Pulmonary artery endothelial cell (primary cell): ENCODE data around the gene C5orf46. TPM values are rescaled to one million over a fixed set of nuclear protein-coding genes. Genes with fewer than 3 reads are reported as not detected.
A peak's percentile ranks its signal among the peaks of the same experiment; 100 is the strongest.
"Not testable (repeated sequence)": the region's sequence is repeated elsewhere in the genome, so short reads cannot be mapped to it uniquely, and the experiment has no call there.

ENCODE experiments used
- DNase-seq: peaks from one replicate; pipeline ENCODE4 v3.0.0-alpha.2; 2011; ENCODE audit warnings: low read depth, low spot score
- total RNA-seq: library from RNA; depleted of rRNA; stranded (reverse); fragments of >200 nt; gene quantifications from 2 replicates; pipeline ENCODE4 v1.2.3, GENCODE V29; 2014

C5orf46 gene
- total RNA-seq, 1 donor from 2014 or later = not detected

DNA sequence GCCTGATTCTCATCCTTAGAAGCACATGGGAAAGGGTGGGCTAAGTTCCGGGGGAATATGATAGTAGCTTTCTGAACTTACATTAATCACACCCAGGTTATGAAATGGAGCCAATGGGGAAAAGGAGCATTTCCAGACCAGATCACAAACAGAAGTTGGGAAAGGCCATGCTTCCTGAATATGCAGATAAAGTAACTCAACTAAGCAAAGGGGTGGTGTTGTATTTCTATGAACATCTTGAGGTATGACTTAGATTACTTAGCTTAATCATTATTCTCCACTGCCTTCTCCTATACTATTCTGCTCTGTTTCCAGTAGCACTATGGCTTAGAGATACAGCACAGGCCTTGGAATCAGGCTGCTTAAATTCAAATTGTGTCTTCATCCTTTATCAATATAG, 10.5 kb downstream of the C5orf46 start:
- no peak for DNase-seq

DNA sequence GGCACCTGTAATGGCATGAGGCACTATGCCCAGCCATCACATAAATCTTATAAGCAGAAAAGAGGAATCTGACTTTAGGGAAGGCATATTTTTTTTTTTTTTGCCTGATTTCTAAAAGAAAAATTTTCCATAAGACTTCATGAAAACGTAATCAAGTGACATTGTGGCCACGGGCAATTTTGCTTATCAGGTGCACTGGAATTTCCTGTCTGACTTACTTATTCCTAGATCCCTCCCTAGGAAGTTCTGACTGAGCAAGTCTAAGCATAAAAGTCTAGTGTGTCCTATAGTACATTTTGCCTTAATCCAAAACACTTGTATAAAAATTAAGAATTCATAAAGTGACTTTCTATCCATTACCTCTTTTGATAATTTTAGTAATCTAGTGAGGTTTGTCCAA, 12.5 kb downstream of the C5orf46 start:
- peak; percentile 66 for DNase-seq

DNA sequence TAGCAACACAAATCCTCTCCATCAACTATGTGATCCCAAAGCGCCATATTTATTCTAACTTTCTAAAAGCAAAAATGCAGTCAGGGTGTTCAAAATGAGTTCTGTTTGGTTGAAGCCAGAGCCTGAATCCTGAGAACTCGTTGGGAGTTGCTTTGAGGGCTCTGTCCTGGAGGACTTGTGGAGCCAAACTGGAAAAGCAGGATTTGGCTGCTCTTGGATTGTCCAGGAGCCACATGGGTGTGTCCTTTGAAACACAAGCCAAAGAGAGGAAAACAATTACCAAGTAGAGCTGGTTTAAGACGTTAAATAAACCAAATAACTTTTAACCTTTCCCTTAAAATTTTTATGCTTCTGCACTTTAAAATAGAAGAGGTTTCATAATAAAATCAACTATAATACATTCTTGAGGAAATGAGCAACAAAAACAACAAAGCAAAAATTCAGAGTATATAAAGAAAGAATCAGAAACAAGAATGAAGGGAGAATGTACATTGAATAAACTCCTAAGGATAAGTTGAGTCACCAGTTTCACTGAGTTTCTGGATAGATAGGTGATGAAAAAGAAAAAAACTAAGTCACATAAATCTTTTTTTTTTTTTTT, 13.5 kb downstream of the C5orf46 start:
- DNase-seq = no peak

DNA sequence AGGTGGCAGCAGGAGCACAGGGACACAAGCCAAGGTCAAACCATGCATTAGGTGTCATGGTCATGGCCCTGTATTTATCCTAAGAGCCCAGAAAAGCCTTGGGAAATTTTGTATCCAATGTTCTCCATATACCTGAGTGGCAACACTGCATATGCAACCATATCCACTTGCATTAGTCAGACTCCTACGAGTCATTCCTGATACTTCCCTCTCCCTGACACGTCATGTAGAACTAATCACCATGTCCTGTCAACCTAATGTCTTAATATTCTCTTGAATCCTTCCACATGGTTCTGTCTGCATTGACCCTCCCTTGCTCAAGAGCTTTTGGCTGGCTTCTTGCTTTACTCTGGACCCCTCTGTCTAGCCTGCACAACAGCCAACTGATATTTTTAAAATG, 18.4 kb downstream of the C5orf46 start:
- no peak for DNase-seq

DNA sequence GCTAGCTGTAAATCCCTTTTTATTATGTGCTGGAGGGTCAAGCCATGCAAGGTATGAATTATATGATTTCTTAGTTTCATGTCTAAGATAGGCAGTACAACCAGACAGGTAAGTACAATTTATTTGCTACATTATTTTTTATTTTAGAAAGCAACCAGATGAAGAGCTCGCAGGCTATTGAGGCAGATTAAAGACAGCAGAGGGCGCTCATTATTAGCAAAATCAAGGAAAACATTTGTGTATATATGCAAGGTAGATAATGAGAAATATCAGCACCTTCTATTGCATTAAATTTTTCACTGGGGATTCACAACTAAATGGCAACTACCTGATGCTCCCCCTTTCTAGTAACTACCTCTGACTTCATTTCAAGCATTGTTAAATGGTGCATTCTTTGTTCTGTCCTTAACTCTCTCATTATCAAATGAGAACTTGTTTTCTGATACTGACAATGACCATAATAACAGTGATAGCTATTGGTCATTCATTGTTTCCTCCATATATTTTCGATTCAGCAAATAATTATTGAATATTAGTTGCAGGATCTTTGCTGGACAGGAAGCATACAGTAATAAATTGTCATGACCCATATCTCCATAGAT, 19.2 kb downstream of the C5orf46 start:
- DNase-seq = no peak

DNA sequence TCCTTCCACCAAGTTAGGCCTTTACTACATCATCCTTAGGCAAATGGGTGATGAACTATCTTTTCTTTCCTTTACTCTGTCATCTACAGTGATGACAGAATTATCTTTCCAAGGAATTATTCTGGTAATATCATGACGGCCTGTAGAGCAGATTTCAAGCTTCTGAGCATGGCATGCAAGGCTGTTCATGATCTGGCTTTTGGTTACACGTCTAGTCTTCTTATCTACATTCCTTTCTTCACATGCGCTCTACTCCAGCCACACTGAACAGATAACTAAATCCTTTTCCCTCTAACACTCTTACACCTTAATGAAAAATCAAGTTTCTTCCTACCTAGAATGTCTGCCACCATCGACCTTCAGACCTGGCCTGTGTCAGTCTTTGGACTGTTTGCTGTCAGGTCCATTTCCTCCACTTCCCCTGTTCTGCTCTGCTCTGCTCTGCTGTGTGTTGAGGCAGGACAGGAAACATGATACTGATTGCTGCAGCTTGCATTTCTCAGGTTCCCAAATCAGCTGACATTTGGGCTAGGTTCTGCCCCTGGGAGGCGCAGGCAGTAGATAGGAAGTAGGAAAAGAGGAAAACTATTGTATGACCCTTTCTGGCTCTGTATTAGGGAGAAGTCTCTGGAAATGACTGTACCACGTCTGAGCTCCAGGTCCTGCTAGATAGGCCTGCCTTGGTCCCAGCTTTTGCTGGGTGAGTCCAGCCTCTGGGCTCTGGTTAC, 23.6 kb downstream of the C5orf46 start:
- no peak for DNase-seq

DNA sequence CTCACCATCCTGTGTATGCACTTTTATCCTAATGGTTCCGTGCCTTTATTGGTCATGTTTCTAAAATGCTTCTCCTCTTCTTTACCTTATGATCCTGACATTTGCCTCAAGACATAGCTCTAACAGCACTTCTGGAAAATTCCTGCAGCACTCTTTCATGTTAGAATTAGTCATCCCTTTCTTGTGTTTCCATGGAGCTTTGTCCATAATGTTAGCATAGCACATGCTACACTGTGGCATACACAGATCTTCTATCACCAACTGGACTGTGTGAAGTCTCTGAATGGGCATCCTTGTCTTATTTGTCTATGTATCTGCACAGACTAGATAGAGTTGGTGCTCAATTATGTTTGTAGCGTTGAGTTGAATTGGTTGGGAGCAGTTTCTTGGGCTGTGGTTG, 25.9 kb downstream of the C5orf46 start:
- DNase-seq = no peak

DNA sequence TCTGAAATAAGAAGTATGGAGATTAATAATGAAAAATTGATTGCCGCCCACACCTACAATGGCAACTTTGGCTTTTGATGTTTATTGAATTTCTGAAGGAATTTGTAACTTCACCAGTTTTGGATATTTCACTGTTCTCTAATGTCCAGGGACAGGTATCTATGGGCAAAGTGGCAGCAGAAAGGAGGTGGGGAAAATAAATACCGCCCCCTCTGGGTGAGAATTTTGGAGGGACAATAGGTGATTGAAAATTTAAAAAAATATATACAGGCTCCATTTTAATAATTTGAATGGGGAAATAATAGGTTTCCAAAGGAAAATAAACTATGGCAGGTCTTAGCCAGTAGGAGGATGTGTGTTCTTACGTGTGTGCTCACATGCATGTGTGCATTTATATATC, 26.6 kb downstream of the C5orf46 start:
- DNase-seq = no peak

DNA sequence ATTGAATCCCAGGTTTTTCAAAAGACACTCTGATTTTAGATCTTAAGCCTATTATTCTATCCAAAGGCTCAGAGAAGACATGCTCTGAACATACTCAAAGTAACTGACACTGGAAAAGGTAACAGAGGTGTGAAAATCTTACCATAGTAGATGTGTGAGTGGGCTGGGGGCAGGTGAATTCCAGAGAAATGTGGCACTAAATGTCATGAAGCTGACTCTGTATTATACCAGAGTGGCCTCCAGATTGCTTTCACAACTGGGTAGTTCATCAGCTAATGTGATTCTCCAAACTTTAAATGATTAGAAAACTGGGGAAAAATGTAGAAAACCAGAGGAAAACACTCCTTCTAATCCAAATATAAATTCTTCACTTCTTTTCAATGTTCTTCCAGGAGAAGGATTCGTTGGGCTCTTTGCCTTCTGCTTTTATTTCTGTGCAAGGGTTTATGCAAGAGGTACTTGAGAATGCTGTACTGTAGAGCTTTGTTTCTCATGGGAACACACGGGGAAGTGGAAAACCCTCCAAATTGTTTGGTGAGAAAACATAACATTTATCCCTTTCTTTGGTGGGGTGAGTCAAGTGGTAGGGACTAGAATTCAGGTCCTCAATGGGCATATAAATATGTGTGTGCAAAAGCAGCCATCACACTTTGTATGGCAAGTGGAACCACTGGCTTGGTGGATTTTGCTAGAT, 28.1 kb downstream of the C5orf46 start, which contains the start of gene SCGB3A2:
Gene SCGB3A2 (plus strand): TSS at position 646 of the 694 bp plus-strand sequence. CDS start 93 bp downstream, outside the sequence.
- DNase-seq = no peak

DNA sequence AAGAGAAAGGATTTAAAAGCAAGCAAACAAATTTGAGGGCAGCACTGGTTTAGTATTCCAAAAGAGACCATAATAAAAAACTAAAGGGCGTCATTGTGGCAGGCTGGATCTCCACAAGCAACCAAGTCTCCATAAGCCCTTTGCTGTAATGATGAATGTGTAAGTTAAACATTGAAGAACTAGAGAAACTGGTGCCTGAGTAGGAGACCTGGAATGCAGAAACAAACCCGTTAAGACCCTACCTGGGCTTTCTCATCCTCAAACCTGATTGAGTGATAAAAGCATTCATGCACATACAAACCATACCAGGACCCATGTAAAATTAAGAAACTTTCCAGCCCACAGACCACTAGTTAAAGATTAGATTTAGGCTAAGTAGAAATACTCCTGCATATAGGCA, 29.7 kb downstream of the C5orf46 start:
- DNase-seq = no peak

DNA sequence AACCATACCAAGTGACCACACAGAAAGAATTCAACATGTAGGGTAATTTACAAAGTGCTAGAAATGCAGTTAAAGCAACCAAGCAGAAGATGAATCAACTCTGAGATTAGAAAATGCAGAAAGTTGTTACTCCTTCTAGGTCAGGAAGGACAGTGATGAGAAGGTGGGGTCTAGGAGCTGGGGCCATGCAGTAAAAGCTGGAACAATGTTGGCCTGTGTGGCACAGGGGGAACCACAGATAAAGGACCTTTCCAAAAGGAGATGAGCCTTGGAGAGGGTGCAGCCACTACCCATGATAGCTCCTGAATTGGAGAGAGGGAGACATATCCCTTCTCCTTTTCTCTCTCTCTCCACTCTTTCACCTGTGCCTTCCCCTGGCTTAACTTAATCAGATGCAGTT, 30.2 kb downstream of the C5orf46 start:
- DNase-seq = no peak

DNA sequence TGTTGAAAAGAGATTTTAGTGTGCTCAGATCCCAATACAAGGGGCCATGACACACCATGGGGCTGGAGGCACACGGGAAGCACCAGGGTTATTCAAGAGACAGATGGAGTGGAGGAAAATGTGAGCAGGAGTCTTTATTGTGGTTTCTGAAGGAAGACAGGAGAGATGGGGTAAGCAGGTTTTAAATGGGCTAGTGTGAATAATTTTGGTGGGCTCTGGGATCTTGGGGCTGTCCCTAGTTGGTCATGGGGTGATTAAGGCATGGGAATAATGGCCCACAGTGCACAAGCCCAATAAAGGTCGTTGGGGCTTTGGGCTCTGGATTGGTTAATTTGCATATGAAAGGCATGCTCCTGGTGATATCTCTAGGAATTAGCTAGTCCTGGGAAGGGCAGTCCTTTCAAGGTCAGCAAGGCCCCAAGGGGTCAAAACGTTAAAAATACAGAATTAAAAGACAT, 31.4 kb downstream of the C5orf46 start:
- DNase-seq = no peak

DNA sequence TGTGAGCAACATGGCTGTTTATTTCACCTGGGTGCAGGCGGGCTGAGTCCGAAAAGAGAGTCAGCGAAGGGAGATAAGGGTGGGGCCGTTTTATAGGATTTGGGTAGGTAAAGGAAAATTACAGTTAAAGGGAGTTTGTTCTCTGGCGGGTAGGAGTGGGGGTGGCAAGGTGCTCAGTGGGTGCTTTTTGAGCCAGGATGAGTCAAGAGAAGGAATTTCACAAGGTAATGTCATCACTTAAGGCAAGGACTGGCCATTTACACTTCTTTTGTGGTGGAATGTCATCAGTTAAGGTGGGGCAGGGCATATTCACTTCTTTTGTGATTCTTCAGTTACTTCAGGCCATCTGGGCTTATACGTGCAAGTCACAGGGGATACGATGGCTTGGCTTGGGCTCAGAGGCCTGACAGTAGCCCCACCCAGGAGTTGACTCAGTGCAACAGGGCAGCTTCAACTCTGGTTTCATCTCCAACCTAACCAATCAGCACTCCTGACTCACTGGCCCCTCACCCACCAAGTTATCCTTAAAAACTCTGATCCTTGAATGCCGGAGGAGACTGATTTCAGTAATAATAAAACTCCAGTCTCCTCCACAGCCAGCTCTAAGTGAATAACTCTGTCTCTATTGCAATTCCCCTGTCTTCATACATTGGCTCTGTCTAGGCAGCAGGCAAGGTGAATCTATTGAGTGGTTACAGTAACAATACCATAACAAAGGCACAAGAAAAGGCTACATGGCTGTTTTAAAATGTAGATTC, 32.0 kb downstream of the C5orf46 start:
- not testable (repeated sequence) for DNase-seq

DNA sequence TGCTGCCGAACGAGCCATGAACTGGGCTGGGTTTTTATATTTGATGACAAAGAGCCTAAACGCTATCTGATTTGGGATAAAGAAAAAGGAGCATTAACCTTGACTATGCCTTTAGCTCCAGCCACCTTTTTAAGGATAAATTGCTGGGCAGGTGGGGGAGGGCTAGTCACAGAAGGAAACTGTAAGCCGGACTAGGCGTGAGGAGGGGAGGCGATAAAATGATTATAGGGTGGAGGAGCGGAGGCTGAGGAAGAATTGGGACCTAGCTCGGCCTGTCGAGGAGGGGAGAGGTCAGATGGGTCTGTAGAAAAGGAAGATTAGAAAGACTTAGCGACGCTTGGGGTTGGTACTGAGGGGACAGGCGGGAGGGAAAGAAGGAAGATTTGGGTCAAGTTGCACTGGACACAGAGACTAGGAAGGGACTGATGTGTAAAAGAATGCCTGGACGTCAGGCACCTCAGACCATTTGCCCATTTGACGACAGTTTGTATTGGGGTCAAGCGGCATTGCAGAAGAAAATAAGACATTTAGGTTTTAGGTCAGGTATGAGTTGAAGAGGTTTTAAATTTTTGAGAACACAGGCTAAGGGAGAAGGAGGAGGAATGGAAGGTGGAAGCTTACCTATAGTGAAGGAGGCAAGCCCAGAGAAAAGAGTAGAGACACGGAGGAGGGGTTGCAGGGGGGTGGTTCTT, 33.4 kb downstream of the C5orf46 start:
- not testable (repeated sequence) for DNase-seq

DNA sequence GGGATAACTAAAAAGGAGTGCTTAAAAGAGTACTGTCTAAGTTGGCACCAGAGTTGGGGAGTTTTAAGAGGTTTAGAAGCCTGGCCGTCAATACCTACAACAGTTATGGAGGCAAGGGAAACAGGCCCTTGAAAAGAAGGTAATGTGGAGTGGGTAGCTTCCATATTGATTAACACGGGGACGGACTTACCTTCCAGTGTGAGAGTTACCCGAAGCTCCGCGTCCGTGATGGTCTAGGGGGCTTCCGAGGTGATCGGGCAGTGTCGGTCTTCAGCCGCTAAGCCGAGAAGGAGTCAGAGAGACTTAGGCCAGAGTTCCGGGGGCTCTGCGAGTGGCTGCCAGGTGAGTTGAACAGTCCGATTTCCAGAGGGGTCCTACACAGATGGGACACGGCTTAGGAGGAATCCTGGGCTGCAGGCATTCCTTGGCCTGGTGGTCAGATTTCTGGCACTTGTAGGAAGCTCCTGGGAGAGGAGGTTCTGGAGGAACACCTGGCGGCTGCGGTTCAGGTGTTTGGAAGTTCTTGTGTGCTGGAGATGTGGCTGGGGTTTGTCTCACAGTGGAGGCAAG, 34.3 kb downstream of the C5orf46 start:
- DNase-seq = not testable (repeated sequence)

DNA sequence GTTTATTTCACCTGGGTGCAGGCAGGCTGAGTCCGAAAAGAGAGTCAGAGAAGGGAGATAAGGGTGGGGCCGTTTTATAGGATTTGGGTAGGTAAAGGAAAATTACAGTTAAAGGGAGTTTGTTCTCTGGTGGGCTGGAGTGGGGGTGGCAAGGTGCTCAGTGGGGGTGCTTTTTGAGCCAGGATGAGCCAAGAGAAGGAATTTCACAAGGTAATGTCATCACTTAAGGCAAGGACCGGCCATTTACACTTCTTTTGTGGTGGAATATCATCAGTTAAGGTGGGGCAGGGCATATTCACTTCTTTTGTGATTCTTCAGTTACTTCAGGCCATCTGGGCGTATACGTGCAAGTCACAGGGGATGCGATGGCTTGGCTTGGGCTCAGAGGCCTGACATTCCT, 36.4 kb downstream of the C5orf46 start:
- not testable (repeated sequence) for DNase-seq

DNA sequence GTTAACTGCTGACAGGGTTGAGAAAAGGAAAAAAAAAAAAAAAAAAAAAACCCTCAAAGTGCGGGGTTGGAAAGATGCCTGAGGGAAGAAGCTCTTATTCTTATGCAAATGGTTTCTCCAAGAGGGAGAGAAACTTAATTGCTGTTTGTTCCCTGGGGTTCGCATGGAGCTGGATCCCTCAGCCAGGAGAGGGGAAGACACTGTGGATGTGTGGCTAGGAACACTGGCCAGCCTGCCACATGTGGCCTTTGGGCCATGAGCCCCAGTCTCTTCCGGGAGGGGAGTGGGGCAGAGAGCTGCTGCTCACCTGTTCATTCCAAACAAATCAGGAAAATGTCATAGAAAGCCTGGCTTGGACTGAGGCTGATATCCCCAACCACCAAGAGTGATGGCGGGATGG, 37.2 kb downstream of the C5orf46 start:
- DNase-seq = no peak

DNA sequence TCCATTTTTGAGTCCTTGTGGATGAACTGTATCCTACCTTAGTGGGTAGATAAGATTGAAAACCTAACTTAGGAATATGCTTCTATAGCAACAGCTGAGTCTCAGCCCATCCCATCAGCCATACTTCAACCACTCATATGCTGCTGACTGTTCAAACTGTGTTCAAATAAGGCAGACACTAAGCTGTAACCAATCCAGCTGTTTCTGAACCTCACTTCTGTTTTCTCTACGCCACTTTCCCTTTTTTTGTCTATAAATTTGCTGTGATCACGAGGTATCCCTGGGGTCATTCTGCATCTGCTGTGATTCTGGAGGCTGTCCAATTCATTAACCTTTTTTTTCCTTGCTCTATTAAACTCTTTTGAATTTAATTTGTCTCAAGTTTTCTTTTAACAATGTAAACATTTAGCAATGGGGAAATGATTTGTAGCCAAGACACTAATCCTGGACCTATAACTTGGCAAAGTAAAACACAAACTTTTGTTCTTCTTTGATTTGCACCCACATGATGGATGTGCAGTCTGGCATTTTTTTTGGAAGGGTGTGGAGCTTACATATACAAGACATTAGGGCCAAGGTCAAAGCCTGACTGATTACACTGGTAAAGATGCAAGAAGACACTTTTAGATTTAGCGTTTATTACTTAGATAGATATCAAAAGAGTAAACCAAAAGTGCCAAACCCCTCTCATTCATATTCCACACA, 42.7 kb downstream of the C5orf46 start:
- DNase-seq = no peak

DNA sequence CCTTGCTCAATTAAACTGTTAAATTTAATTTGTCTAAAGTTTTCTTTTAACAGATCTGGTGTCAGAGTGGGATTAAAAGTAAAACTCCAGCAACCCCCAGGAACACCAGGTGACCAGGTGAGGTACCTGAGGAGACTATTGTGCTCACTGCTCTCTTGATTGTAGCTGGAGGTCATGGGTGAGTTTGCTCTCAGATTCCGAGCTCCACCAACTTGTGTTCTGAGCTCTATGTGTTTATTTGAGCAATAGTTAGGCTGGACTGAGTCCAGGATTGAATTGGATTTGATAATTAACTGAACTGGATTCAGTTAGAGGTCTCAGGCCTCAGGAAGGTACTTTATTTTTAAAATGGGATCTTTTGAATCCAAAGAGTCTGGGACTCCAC, 45.7 kb downstream of the C5orf46 start:
- no peak for DNase-seq
